OCI-LY7 (cell line): ENCODE measurements around the gene CCDC57.

ENCODE experiments used
- CTCF ChIP-seq: fragments of 200-600 bp; sonication (generic); conservative IDR thresholded peaks from 2 replicates; pipeline ENCODE4 v1.5.1; 2014; ENCODE audit warnings: mild to moderate bottlenecking, antibody characterized with exemption, low read length, moderate library complexity, mixed read lengths
- EZH2phosphoT487 ChIP-seq: fragments of 200-600 bp; sonication (generic); IDR thresholded peaks from 2 replicates; pipeline ENCODE4 v1.6.1; 2018; ENCODE audit warnings: low read depth, borderline replicate concordance, mild to moderate bottlenecking, mixed run types, antibody characterized with exemption, low read length, moderate library complexity, mixed read lengths

GRCh38 chr17:82193520-82194220, 19.0 kb downstream of the CCDC57 start:
- no peak for TF ChIP-seq CTCF
- no peak for TF ChIP-seq EZH2phosphoT487
